GM18858 (cell line): ENCODE measurements around the gene SLC35F6.
"Not testable (repeated sequence)": the region's sequence is repeated elsewhere in the genome, so short reads cannot be mapped to it uniquely, and the experiment has no call there.

Experiments
- ATAC-seq: cut with Tn5 transposase; IDR thresholded peaks from one replicate; pipeline ENCODE4 v1.9.1; 2021; ENCODE audit not compliant: unreplicated experiment

SLC35F6 gene

GRCh38 chr2:26730549-26731344 lies 33.3 kb upstream of the SLC35F6 start:
- no peak for ATAC-seq

DNA sequence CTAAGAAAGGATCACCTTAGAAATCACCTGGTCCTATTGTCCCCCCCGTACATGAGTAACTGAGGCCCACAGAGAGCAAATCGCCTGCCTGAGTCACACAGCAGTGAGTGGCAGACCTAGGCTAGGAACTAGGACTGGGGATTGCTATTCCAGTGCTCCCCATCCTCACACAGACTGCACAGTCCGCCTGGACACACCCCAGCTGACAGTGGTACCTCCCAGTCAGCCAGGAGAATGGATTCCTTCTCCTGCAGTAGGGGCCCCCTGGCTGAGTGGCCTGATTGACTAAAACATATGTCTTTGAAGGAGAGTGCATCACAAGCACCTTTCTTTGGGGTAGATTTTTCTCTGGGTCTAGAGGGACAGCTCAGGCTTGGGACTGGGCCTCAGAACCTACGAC lies 32.4 kb upstream of the SLC35F6 start:
- no peak for ATAC-seq

- ATAC-seq, result no peak
Observed at GRCh38 chr2:26732446-26732845, 31.6 kb upstream of the SLC35F6 start.

DNA sequence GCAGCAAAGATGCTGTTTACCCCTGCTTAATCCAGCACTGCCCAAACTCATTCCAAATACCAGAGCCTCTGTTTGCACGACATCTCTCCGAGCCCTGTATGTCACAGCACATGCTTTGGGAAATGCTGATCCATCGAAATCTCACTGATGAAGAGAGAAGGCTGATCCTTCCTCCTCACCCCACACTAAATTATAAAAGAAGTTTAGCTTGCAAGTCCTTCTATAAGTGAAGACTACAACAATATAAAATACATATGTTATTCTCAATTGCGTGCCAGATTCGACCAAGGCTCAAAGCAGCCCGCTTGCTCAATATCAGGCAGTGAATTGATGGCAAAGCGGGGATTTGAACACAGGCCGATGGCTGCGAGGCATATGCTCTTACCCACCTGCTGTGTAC lies 30.7 kb upstream of the SLC35F6 start:
- ATAC-seq, result no peak

DNA sequence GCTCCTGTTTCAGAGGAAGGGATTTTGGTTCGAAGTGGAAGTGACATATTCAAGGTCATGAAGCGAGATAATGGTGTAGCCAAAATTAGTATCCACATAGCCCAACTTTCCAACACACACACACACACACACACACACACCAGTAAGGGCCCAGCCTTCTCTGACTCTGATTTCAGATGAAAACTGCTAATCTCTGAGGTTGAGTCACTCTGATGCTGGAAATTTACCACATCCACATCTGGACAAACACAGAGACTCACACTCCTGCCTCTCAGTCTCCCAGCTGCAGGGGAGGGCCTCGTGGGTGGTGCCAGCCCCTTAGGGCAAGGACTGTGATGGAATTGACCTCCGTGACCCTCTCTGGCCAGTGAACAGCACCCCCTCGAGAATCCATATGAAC lies 29.0 kb upstream of the SLC35F6 start:
- no peak for ATAC-seq

DNA sequence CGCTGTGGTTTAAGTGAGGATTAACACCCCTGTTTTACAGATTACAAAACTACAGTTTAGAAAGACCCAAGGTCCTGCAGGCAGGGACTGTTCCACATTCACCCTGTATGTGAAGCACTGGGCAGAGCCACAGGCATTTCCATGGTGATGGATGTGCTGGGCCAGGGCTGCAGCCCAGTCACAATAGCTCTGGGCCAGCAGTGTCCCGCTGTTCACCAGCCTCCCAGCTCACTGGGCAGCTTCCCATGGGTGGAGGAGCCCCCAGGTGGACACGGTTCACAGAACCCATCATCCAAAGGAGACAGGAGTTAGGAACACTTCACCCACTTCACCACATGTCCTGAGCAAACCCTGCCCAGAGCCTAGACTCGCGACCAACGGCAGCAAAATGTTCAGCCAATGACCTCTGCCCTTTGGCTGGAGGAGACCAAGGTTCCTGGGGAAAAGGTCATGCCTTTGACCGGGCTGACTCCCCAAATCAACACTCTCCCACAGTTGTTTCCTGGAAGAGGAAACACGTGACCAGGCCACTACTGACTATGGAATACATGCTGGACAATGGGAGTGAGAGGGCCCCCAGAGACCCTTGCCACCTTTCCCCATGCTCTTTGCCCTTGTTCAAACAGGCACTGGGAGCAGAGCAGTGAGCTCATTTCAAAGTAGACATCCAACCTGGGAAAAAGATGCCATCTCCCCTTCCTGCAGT lies 28.0 kb upstream of the SLC35F6 start:
- no peak for ATAC-seq

- no peak for ATAC-seq
Observed at GRCh38 chr2:26737221-26737620, 26.9 kb upstream of the SLC35F6 start.

DNA sequence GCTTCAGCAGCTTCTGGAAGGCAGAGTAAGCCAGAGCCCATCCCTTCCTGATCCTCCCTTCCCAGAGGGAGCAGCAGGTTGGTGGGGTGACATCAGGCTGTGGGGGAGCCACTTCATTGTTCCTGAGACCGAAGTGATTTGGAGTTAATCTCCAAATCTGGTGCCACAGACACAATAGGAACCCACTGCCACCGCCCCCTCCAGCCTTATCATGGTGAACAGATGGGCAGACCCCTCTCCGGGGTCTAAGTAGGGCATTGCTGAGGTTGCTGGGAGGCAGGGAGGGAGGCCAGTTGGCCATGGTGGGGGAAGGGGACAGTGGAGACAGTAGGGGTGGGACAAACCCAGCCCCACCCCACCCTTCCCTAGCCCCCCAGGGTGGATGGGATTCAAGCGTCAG lies 25.6 kb upstream of the SLC35F6 start:
- no peak for ATAC-seq

GRCh38 chr2:26739514-26739913 lies 24.6 kb upstream of the SLC35F6 start:
- no peak for ATAC-seq

DNA sequence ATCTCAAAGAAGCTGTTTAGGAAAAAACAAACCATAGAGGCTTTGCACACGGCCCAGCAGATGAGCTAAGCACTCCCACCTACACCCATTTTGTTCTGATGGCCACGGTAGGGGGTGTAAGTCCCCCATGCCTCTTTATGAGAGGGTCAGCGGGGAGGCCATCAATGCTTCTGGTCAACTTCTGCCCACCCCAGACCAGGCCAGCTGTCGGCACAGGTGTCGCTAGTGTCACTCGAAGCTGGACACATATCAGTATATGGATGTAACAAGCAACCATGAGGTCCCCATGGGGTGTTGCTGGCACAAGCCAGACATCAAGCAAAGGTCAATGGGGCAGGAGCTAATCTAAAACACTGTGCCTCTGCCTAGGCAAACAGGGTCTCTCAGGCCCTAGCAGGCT lies 23.7 kb upstream of the SLC35F6 start:
- no peak for ATAC-seq

DNA sequence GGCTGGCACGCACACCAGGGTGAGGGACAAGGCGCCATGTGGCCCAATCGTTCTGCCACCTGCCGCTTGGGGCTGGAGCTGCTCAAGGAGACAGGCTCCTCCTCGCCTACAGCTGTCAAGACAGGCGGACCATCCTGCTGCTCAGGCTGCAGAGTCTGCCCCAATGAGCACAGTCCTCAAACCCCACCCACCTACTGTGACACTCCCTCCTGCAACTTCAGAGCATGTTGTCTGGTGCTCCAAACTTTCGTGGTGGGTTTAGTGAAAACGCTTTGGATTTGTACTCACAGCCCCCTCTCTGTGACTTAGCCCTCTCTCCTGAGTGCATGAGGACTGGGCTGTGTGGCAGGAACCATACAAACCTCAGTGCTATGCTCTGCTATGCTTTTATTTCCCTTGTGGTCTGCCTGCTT lies 23.2 kb upstream of the SLC35F6 start:
- no peak for ATAC-seq

- ATAC-seq, result no peak
Observed at GRCh38 chr2:26742048-26742770, 21.9 kb upstream of the SLC35F6 start.

DNA sequence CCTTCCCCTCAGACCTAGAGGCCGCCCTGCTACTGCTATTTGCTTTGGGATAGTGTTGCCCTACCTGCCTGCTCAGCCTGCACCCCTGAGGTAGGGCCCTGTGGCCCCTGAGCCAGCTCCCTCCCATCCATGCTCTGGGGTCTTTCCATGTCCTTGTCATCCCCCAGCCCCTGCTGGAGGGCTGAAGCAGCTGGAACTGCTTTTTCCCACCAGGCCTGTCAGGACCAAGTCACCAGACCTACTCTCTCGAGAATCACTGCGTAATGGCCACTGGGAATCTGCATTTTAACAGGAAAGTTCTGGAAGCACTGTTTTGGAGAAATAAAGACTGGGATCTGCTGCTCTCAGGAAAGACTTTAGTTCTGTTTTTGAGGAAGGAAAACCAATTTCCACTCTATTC lies 20.2 kb upstream of the SLC35F6 start:
- ATAC-seq, result no peak

DNA sequence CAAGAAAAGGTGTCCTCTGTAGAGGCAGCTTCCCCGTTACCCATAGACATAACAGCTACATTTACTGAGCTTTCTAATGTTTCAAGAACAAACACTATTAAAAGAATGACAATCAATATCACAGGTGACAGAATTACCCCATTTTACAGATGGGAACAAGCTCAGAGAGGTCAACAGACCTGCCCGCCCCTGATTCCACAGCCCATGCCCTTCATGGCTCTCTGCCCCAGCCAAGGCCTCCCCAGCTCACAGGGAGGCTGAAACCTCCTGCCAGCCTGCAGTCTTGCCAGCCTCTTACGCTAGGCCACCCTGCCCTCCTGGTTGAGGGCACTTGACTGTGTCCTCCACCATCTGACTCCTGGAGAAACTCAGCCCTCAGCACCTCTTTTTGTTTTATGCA lies 19.1 kb upstream of the SLC35F6 start:
- no peak for ATAC-seq

DNA sequence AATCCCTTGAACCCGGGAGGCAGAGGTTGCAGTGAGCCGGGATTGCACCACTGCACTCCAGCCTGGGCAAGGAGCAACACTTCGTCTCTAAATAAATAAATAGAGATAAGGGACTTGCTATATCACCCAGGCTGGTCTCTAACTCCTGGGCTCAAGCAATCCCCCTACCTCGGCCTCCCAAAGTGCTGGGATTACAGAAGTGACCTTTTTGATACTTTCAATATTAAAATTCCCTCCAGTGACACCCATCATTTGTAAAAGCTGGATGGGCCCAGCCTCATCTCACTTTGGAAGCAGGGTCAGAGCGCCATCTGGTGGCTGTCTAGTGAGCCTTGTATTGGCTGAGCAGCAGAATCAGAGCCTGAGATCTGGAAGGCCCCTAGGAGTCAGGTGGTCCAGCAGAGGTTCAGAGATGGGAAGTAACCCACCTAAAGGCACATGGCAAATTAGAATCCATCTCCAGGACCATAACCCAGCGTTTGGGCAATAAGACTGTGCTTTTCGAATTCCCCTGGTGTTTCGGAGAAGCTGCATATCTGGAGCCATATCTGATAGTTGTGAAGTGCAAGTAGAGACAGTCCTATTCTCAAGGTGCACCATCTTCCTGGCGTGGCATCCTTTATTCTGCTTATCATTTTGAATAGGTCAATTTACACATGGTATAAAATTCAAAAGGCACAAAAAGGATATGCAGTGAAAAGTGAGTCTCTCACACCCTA lies 18.3 kb upstream of the SLC35F6 start:
- no peak for ATAC-seq

GRCh38 chr2:26746934-26747333 lies 17.1 kb upstream of the SLC35F6 start:
- ATAC-seq, result no peak

- ATAC-seq, result not testable (repeated sequence)
Observed at GRCh38 chr2:26749787-26750420, 14.2 kb upstream of the SLC35F6 start.

DNA sequence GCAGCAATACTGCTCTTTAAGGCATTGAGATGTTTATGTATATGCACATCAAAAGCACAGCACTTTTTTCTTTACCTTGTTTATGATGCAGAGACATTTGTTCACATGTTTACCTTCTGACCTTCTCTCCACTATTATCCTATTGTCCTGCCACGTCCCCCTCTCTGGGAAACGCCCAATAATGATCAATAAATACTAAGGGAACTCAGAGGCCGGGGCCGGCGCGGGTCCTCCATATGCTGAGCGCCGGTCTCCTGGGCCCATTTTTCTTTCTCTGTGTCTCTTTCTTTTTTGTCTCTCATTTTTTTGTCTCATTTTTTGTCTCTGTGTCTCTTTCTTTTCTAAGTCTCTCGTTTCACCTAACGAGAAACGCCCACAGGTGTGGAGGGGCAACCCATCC lies 13.6 kb upstream of the SLC35F6 start:
- not testable (repeated sequence) for ATAC-seq

DNA sequence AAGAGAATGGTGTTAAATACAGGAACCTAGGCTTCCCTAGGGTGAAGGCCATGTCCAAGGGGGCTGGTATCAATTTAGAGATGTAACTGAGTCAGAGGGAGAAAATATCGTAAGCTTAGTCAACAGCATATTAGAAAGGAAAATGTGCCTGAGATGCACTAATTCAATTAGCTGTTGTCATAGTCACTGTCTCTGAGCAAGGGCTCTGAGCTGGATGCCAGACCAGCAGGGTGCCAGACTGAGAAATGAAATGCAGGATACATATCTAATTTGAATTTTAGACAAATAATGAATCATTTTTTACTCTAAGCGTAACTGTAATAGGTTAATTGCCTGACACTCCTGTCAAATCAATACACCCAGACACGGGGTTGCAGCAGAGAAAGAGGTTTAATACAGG lies 11.4 kb upstream of the SLC35F6 start:
- ATAC-seq, result no peak

GRCh38 chr2:26754539-26754938 lies 9.5 kb upstream of the SLC35F6 start:
- no peak for ATAC-seq
